Memory B cell (primary cell): ENCODE results near the gene CEP120.
"Not testable (repeated sequence)": the region's sequence is repeated elsewhere in the genome, so short reads cannot be mapped to it uniquely, and the experiment has no call there.

Experiments
- ATAC-seq: fragments of 150-1000 bp; cut with Tn5 transposase; 2 replicates; pipeline ENCODE4 v1.10.0; 2021; ENCODE audit warnings: low read depth, mild to moderate bottlenecking, moderate library complexity
- DNase-seq, 2 donors: peaks; one replicate each; pipeline ENCODE4 v3.0.0; 2022; ENCODE audit warnings: low spot score in 2 of 2
- H3K27ac Mint-ChIP-seq: one replicate; pipeline ENCODE4 v1.8.0; 2022; ENCODE audit warnings: mild to moderate bottlenecking, moderate library complexity, mixed read lengths
- H3K27me3 Mint-ChIP-seq: one replicate; pipeline ENCODE4 v1.8.0; 2022; ENCODE audit warnings: mixed read lengths
- H3K36me3 Mint-ChIP-seq: one replicate; pipeline ENCODE4 v1.8.0; 2022; ENCODE audit warnings: mild to moderate bottlenecking, mixed read lengths
- H3K4me1 Mint-ChIP-seq: one replicate; pipeline ENCODE4 v1.8.0; 2022; ENCODE audit warnings: mixed read lengths
- H3K4me3 Mint-ChIP-seq: one replicate; pipeline ENCODE4 v1.8.0; 2022; ENCODE audit warnings: mild to moderate bottlenecking, moderate library complexity, mixed read lengths
- H3K9me3 Mint-ChIP-seq: one replicate; pipeline ENCODE4 v1.8.0; 2022; ENCODE audit warnings: mixed read lengths

Gene CEP120

GRCh38 chr5:123429221-123429954 lies 6.2 kb upstream of the CEP120 start:
- Mint-ChIP-seq H3K4me1 (peaks cover under 1% of the 10 kb centered on the region), H3K36me3 (peaks cover 2% of the 10 kb centered on the region), H3K4me3 (no peak overlapping the region), H3K27ac (no peak overlapping the region), H3K27me3 (peaks cover 2% of the 10 kb centered on the region), H3K9me3 (peaks cover 2% of the 10 kb centered on the region)
- DNase-seq (no peak), ATAC-seq (no peak)

- Mint-ChIP-seq H3K4me3 (no peak overlapping the region), H3K4me1 (peaks cover 2% of the 10 kb centered on the region), H3K9me3 (peaks cover 2% of the 10 kb centered on the region), H3K27ac (no peak overlapping the region), H3K36me3 (peaks cover 2% of the 10 kb centered on the region), H3K27me3 (peaks cover 2% of the 10 kb centered on the region)
- DNase-seq, result no peak
- ATAC-seq, result no peak
Observed at GRCh38 chr5:123428521-123429220, 5.5 kb upstream of the CEP120 start.

- ATAC-seq, result no peak
- H3K36me3 Mint-ChIP-seq, result peaks cover 2% of the 10 kb centered on the region
- no peak for DNase-seq
Observed at GRCh38 chr5:123427281-123427680, 4.1 kb upstream of the CEP120 start.

GRCh38 chr5:123425431-123425830 lies 2.2 kb upstream of the CEP120 start:
- peaks cover 2% of the 10 kb centered on the region for H3K4me1 Mint-ChIP-seq
- peaks cover 2% of the 10 kb centered on the region for H3K9me3 Mint-ChIP-seq
- DNase-seq (no peak), ATAC-seq (no peak)
- H3K27ac Mint-ChIP-seq, result peak overlapping the region; percentile 32
- H3K36me3 Mint-ChIP-seq, result peaks cover 2% of the 10 kb centered on the region
- H3K27me3 Mint-ChIP-seq, result no peaks in the 10 kb centered on the region
- H3K4me3 Mint-ChIP-seq, result no peak overlapping the region

More at GRCh38 chr5:123427281-123427680, 4.1 kb upstream of the CEP120 start:
- peaks cover 2% of the 10 kb centered on the region for H3K4me1 Mint-ChIP-seq
- H3K9me3 Mint-ChIP-seq, result peaks cover 2% of the 10 kb centered on the region
- H3K4me3 Mint-ChIP-seq, result no peak overlapping the region
- peaks cover 2% of the 10 kb centered on the region for H3K27me3 Mint-ChIP-seq
- no peak overlapping the region for H3K27ac Mint-ChIP-seq

GRCh38 chr5:123422433-123423277 lies 548 bp downstream of the CEP120 start:
- Mint-ChIP-seq H3K36me3 (peaks cover 5% of the 10 kb centered on the region), H3K27me3 (no peaks in the 10 kb centered on the region), H3K4me3 (no peak overlapping the region), H3K27ac (no peak overlapping the region), H3K4me1 (peaks cover 4% of the 10 kb centered on the region), H3K9me3 (peaks cover 2% of the 10 kb centered on the region)
- DNase-seq (peak; percentile 16 to 39), ATAC-seq (no peak)

- ATAC-seq (no peak), DNase-seq (no peak)
- H3K27me3 Mint-ChIP-seq, result no peaks in the 10 kb centered on the region
- H3K36me3 Mint-ChIP-seq, result peaks cover 7% of the 10 kb centered on the region
- peaks cover 4% of the 10 kb centered on the region for H3K4me1 Mint-ChIP-seq
- no peak overlapping the region for H3K27ac Mint-ChIP-seq
- H3K4me3 Mint-ChIP-seq, result no peak overlapping the region
- peaks cover 2% of the 10 kb centered on the region for H3K9me3 Mint-ChIP-seq
Observed at GRCh38 chr5:123421773-123422172, 1.4 kb downstream of the CEP120 start.

- ATAC-seq (no peak), DNase-seq (no peak)
- Mint-ChIP-seq H3K4me3 (no peak overlapping the region), H3K4me1 (peaks cover 12% of the 10 kb centered on the region), H3K36me3 (peaks cover 29% of the 10 kb centered on the region), H3K27me3 (no peaks in the 10 kb centered on the region), H3K9me3 (no peaks in the 10 kb centered on the region), H3K27ac (peak overlapping the region; percentile 0)
Observed at GRCh38 chr5:123414974-123415373, 8.2 kb downstream of the CEP120 start.

GRCh38 chr5:123412206-123412605 lies 11.0 kb downstream of the CEP120 start:
- ATAC-seq, result no peak
- Mint-ChIP-seq H3K9me3 (no peaks in the 10 kb centered on the region), H3K4me3 (no peak overlapping the region), H3K36me3 (peaks cover 41% of the 10 kb centered on the region), H3K27me3 (no peaks in the 10 kb centered on the region), H3K27ac (no peak overlapping the region), H3K4me1 (peaks cover 15% of the 10 kb centered on the region)
- DNase-seq, result no peak

- H3K4me3 Mint-ChIP-seq, H3K9me3 Mint-ChIP-seq, DNase-seq, H3K27me3 Mint-ChIP-seq, ATAC-seq: not testable (repeated sequence)
- Mint-ChIP-seq H3K36me3 (peaks cover 47% of the 10 kb centered on the region), H3K4me1 (peaks cover 22% of the 10 kb centered on the region), H3K27ac (peak overlapping the region; percentile 9)
Observed at GRCh38 chr5:123401999-123402398, 21.2 kb downstream of the CEP120 start.

GRCh38 chr5:123401320-123401719 lies 21.9 kb downstream of the CEP120 start:
- peak overlapping the region; percentile 9 for H3K27ac Mint-ChIP-seq
- no peak overlapping the region for H3K4me3 Mint-ChIP-seq
- H3K4me1 Mint-ChIP-seq, result peaks cover 22% of the 10 kb centered on the region
- peaks cover 48% of the 10 kb centered on the region for H3K36me3 Mint-ChIP-seq
- ATAC-seq, result no peak
- H3K9me3 Mint-ChIP-seq, result no peaks in the 10 kb centered on the region
- no peak for DNase-seq
- no peaks in the 10 kb centered on the region for H3K27me3 Mint-ChIP-seq

- H3K27me3 Mint-ChIP-seq, H3K4me3 Mint-ChIP-seq, H3K27ac Mint-ChIP-seq, DNase-seq, ATAC-seq, H3K9me3 Mint-ChIP-seq: not testable (repeated sequence)
- Mint-ChIP-seq H3K4me1 (peaks cover 18% of the 10 kb centered on the region), H3K36me3 (peaks cover 43% of the 10 kb centered on the region)
Observed at GRCh38 chr5:123400870-123401291, 22.3 kb downstream of the CEP120 start.

- peak overlapping the region; percentile 37 for H3K4me3 Mint-ChIP-seq
- peak overlapping the region; percentile 28 for H3K27ac Mint-ChIP-seq
- no peaks in the 10 kb centered on the region for H3K9me3 Mint-ChIP-seq
- peaks cover 16% of the 10 kb centered on the region for H3K4me1 Mint-ChIP-seq
- DNase-seq (peak; percentile 33 to 59), ATAC-seq (peak; percentile 100)
- H3K27me3 Mint-ChIP-seq, result no peaks in the 10 kb centered on the region
- peaks cover 29% of the 10 kb centered on the region for H3K36me3 Mint-ChIP-seq
Observed at GRCh38 chr5:123398058-123398733, 25.0 kb downstream of the CEP120 start.

GRCh38 chr5:123397538-123397937 lies 25.7 kb downstream of the CEP120 start:
- no peak for ATAC-seq
- H3K27me3 Mint-ChIP-seq, result no peaks in the 10 kb centered on the region
- H3K9me3 Mint-ChIP-seq, result no peaks in the 10 kb centered on the region
- H3K36me3 Mint-ChIP-seq, result peaks cover 23% of the 10 kb centered on the region
- peak overlapping the region; percentile 28 for H3K27ac Mint-ChIP-seq
- H3K4me3 Mint-ChIP-seq, result peak overlapping the region; percentile 37
- peaks cover 16% of the 10 kb centered on the region for H3K4me1 Mint-ChIP-seq
- DNase-seq, result no peak
